Activated CD4-positive, CD25-positive, alpha-beta regulatory T cell treated with anti-CD3 and anti-CD28 coated beads, Interleukin-2, amount 50 U/mL, for 24 hours (primary cell): ENCODE data around the gene CD38.

ENCODE experiments used
- ATAC-seq, 2 donors: fragments of 150-1000 bp; cut with Tn5 transposase; one replicate each; pipeline ENCODE4 v1.10.0; 2021; ENCODE audit warnings: mild to moderate bottlenecking in 1 of 2, moderate library complexity in 1 of 2

Gene CD38

GRCh38 chr4:15902746-15903145, 124.6 kb downstream of the CD38 start:
- no peak for ATAC-seq
